Stimulated activated CD4-positive, alpha-beta T cell treated with anti-CD3 and anti-CD28 coated beads, Interleukin-2, amount 100 ng/mL, for 48 hours (primary cell): ENCODE data around the gene LRR1.
A peak's percentile ranks its signal among the peaks of the same experiment; 100 is the strongest.
"Not testable (repeated sequence)": the region's sequence is repeated elsewhere in the genome, so short reads cannot be mapped to it uniquely, and the experiment has no call there.

Source experiments
- DNase-seq, 2 donors: peaks; one replicate each; pipeline ENCODE4 v3.0.0-alpha.2; 2020

LRR1 gene

DNA sequence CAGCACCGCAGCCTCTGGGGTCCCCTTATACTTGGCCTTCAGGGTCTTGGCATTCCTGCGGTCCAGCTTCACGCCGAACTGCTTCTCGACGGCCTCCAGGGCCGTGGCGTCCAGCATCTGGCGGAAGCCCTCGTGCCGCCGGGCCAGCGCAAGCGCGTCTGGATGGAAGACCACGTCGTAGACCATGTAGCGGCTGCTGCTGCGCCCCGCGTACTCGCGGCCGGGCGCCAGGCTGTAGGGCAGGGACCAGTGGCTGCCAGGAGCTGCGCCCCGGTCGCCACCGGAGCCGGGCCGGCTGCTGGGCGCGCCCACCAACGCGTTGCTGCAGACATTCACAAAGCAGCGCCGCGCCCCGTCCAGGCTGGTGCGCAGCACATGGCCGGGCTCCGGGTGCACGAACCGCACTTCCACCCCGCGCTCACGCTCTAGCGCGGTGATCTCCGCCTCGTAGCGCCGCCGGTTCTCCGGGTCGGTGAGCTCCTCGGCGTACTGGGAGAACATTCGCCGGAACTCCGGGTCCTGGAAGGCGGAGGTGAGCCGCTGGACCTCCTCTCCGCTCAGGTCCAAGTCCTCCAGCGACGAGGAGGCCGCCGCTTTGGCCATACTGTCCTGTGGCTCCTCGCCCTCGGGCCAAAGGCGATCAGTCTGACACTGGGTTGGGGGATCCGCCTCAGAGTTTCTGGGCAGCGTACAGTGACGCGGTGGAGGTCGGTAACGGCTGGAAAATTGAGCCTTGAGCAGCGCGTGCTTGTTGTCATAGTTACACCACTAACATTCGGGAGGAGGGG is 36.0 kb downstream of the LRR1 start, which contains the start of gene DNAAF2:
Gene DNAAF2 (minus strand): TSS at position 698 of the 788 bp plus-strand sequence. CDS start 95 bp downstream, at position 603.
- peak; percentile 48 to 51 for DNase-seq

DNA sequence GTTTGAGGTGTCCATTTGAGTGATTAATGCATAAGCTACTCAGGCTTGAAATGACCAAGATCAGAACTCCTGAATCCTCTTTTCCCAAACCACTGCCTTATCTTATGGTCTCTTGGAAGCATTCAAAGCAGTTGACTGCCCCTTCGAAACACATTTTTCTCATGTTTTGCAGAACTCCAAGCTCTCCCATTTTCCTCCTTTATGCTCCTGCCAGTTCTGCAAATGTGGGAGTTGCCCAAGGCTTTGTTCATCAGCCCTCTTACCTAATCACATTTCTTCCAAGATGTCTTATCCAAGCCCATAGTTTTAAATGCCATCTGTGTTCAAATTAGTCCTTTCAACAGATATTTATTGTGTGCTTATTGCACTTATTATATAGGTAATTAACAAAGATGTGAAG is 38.1 kb downstream of the LRR1 start:
- no peak for DNase-seq

DNA sequence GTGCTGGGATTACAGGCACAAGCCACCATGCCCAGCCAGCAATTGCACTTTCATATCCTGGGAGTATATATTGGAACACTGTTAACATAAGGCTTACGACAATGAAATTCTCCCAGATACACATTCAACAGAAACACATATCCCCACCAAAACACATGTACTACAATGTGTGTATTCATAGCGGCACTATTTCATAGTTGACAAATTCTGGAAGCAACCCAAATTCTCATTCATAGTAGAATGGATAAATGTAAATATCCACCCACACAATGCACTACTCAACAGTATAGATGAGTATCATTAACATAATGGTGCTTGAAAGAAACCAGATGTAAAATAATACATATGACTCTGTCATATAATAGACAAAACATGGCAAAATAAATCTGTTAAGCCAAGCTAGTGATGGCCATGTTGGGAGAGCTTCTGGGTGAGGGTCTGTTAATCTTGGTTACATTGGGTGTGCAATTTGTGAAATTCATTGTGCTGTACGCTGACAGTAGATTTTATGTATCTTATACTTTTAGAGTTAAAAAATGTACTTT is 38.9 kb downstream of the LRR1 start:
- no peak for DNase-seq

DNA sequence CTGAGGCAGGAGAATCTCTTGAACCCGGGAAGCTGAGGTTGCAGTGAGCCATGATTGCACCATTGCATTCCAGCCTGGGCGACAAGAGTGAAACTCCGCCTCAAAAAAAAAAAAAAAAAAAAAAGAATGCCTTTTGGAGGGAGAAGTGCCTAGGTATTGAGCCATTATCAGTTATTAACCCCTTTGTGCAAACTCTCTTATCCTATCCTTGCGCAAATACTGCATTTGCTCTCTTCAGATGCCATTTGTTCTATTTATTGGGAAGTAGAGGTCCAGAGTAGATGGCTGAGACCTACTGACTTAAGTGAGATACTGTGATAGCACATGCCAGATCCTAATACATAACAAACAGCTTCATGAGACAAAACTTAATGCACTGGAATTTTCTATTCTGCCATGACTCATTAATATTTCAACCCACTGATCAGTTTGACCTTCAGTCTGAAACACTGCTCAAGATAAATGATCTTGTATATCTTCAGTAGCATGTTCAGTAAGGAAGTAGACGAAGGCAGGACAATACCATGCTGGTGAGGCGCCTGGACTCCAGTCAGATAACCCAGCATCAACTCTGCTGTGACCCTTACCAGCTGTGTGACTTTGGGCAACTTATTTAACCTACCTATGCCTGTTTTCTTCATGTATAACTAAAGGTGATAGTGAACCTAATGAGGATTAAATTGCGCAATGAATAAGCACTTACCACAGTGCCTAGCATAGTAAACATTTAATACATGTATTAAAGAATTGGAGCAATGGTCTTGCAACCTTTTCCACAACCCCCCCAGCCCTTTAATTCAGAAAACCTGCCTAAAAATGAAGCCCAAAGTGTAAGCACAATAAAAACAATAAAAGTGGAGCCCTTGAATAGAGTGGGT is 42.0 kb downstream of the LRR1 start:
- DNase-seq = no peak

DNA sequence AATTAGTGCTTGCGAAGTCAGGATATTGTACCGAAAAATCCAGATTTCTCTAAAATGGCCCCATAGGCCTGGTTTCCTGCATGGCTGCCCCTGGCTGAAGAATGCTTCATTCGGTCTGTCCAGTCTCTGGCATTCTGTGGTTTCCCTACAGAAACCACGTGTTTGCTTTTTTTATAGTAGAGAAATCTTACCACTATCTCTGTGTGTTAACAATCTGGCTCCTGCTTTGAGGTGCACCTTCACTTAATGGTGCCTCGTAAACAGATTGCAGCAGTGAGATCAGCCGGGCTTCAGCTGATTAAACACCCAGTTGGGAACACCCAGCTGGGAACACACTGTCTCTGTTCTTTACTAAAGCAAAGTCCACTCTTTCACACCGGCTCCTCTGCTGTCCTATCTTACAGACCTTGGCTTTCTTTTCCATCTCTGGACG is 43.0 kb downstream of the LRR1 start:
- no peak for DNase-seq

DNA sequence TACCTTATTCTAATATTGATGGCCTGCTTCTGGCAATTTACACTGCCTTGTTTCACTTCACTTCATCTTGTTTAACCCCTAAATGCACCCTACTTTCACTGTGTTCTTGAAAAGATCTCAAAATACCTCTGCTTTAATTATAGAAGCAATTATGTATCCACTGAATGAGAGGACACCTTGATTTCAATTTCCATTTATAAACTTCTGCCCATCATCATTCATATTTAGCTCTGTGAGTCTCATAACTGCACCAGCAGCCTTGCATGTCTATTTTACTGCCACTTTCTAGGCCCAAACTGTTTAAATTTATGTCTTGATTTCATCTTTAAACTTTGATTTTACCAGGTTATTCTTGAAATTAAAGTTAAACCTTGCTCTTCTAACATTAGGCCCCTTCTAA is 43.4 kb downstream of the LRR1 start:
- no peak for DNase-seq

GRCh38 chr14:49653508-49653907 is 54.8 kb downstream of the LRR1 start:
- no peak for DNase-seq

DNA sequence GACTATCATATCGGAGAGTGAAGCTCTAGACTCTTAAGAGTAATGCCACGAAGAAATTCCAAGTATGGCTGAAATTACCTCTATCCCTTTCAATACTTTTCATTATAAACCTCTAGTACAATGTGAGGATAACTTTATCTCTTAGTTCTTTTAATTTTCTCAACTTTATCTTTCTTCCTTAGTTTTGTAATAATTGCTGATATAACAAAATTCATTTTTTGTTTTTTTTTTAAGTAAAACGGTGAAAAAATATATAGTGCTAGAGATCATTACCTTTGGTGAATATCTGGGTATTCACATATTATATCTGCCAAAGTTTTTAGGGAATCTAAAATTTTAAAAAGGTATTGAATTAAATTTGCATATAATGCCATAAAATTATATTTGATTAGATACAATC is 55.8 kb downstream of the LRR1 start:
- DNase-seq = no peak

GRCh38 chr14:49657500-49657899 is 58.8 kb downstream of the LRR1 start:
- DNase-seq = not testable (repeated sequence)

DNA sequence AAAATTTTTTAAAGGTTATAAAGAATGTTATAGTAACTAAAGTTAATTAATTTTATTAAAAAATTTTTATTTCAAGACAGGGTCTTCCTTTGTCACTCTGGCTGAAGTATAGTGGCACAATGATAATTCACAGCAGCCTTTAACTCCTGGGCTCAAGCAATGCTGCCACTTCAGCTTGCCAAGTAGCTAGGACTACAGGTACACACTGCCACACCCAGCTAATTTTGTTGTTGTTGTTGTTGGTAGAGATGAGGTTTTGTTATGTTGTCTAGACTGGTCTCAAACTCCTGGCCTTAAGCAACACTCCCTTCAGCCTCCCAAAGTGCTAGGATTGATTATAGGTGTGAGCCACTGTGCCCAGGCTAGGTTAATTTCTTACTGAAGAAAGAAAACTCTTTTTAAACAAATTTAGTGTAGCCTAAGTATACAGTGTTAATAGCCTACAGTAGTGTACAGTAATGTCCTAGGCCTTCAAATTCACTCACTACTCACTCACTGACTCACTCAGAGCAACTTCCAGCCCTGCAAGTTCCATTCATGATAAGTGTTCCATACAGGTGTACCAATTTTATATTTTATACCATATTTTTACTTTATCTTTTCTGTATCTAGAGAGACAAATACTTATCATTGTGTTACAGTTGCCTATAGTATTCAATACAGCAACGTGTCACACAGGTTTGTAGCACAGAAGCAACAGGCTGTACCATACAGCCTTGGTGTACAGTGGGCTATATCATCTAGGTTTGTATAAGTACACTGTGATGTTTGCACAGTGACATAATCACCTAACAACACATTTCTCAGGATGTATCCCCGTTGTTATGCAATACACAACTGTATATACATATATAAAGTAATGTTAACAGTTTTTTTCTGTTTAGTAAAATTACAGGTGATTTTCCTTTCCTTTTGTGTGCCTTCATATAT is 61.1 kb downstream of the LRR1 start:
- no peak for DNase-seq
